G401.6 (cell line): Measurements from ENCODE around the gene C16orf87.
A peak's percentile ranks its signal among the peaks of the same experiment; 100 is the strongest.

ENCODE experiments used
- FAIRE-seq: peaks from 2 replicates; lab custom pipeline; 2012; peaks lifted over from hg19 to GRCh38; lab: Jason Lieb, UNC

The C16orf87 gene

DNA sequence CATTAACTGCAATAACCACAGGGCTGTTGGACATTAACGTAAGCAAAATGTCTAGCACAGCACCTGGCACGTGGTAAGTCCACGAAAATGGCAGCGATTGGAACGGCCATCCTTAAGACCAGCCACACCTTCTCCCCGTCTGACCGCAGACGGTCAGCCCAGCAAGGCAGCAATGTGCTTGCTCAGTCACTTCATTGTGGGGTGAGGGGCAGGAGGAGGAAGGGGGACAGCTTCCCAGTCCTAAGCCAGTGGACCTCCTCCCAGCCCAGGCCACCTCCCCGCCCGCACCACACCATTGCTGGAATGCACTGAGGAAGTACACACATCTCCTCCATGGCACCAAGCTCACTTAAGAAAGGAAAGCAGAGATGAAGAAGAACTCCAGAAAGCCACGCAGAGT, 74.2 kb downstream of the C16orf87 start:
- no peak for FAIRE-seq

DNA sequence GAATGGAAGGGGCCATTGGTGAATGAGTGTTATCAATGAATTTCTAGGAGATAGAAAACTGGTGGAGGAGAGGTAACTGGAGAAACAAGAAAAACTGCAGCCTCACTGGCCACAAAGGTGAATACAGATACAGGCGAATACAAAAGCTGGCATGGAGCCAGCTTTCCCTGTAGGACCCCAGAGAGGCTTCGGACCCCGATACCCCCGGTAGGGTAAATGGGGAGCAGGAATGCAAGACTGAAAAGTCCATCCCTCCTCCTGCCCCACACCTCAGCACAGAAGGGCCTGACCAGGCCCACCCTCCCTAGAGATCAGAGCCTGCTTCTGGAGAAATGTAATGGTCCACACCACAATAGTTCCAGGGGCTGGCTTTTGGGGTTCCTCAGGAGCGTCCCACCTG, 78.0 kb downstream of the C16orf87 start:
- FAIRE-seq, result no peak

DNA sequence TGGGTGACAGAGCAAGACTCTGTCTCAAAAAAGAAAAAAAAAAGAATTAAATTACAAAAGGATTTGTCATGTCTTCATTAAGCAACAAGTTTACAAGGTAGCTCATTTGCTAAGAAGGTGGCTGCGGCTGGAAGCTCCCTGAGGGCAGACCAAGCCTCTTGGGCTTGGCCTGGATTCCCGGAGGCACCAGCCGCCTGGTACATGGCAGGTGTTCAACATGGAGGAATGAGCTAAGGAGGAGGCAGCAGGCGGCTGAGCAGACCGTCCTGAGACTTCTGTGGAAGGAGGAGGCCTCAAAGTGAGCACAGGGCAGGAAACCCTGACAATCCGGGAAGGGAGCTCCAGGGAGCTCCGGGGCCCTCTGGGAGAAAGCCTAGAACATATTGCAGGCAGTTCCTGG, 79.6 kb downstream of the C16orf87 start:
- FAIRE-seq, result no peak

DNA sequence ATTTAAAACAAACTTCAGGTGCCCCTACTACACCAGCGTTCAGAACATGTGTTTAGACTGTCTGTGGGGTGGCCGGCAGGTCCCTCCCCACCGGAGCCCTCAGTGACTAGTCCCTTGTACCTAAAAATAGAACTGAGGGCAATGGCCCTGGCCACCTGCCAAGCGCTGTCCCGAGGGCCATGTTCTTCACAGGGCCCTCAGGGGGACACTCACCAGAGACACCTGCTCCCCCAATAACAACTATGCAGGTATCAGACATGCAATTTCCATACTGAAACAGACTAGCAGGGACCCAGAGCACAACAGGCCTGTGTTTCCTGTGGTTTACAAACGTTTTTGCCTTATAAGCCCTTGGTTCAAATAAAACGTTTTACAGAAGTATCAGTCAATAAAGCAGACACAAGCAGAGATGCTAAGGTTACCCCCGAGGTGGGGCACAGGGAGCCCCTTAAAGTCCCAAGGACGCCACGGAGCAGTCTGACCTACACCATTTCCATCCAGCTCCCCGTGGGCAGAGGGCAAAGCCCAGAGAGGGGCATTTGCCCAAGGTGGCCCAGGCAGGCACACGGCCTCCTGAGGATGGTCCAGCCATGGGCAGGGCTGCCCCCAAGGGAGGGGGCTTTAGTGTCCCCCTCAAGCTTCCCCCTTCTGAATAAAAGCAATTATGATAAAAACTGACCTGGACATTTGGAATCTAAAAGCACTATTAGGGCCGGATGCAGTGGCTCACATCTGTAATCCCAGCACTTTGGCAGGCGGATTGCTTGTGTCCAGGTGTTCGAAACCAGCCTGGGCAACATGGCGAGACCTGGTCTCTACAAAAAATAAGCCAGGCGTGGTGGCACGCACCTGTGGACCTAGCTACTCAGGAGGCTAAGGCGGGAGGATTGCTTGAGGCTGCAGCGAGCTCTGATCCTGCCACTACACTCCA, 81.9 kb downstream of the C16orf87 start:
- no peak for FAIRE-seq

DNA sequence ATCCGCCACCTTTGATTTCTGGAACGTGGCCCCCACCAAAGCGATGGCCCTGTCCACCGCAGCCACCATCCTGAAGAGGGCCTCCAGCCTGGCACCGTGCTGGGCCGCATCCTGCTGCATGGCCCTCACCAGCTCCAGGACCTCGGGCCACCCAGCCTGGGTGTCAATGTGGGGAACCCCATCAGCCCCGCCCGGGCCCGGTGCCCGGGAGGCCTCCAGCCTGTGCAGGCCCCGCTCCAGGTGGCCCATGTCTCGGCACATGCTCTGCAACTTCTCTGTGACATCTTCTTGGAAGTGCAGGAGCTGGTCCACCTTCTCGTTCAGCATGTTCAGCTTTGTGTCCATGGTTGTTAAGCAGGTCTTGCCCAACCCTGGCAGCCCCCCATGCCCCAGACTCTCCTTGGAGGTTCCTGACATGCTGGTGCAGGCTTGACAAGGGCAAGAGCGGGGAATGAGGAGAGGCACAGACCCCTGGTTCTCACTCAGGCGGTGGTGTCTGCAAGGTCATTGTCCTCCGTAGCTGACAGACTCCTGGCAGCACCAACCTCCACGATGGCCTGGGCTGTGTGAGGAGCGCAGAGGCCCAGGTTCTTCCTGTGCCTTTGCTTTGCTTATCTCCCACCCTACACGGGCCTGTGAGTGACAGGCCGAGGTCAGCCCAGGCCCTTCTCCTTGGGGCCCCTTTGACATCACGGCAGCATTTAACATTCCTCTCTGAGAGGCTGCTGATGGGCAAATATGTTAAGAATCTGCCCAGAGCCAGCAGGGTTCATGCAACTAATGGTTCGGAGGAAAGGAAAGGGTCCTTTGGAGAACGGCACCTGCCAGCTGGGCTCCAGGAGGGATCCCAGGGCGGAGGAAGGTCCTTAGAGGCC, 83.0 kb downstream of the C16orf87 start, which contains the start of gene MYLK3:
Gene MYLK3, minus strand, starts transcription at position 568 of the 875 bp plus-strand sequence. Its CDS starts 151 bp downstream, at position 417.
- FAIRE-seq, result peak; percentile 95

DNA sequence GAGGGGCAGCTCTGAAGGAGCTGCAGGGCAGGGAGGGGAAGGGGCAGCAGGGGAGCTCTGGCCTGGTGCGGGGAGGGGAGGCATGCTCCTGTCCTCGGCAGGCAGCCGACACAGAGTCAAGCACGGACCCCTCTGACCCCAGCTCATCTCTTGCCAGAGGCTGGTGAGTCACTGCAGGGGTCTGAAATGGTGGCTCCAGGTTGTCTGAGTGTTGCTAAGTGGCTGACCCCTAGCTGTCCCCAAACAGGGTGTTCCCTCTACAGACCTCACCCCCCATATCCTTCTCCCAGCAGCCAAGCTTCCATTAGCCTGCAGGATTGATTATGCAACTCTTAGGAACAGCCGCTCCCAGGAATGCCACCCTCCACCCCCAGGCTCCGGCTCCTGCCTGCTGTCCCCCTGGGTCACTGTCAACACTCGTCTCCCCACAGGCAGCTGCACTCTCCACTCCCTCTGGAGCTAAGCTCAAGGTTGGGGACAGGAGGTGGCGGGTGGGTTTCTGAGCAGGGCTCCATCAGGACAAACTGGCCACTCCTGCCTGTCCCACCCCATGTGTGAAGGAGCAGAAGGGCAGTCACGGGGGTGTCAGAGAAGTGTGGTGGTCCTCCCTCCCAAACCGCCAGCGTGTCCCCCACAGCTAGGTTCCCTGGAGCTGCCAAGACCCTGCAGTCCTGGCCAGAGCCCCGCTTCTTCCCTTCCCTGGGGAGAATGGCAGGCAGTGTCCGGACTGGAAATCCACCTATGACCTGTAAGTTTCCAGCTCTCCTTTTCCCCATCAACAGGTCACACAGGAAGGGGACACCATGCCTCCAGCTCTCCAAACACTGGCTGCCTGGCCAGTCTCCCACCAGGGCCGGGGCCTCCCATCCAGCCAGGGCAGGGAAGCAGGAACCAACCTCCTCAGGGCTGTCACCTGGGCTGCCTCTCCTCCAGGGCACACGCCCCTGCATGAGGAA, 83.9 kb downstream of the C16orf87 start:
- FAIRE-seq, result no peak
